Measurements from ENCODE around the gene NLRP3.
"Not testable (repeated sequence)": the region's sequence is repeated elsewhere in the genome, so short reads cannot be mapped to it uniquely, and the experiment has no call there.

NLRP3 gene

GRCh38 chr1:247390996-247391395 lies 25.0 kb upstream of the NLRP3 start:
- no peak for DNase-seq (ENCODE audit: low read depth)

- no peak for DNase-seq (ENCODE audit: low read depth)
Observed at GRCh38 chr1:247392088-247392487, 23.9 kb upstream of the NLRP3 start.

- not testable (repeated sequence) for DNase-seq (ENCODE audit: low read depth)
Observed at GRCh38 chr1:247395075-247395474, 20.9 kb upstream of the NLRP3 start.

GRCh38 chr1:247400685-247401084 lies 15.3 kb upstream of the NLRP3 start:
- DNase-seq (ENCODE audit: low read depth): no peak

GRCh38 chr1:247401310-247402119 lies 14.5 kb upstream of the NLRP3 start:
- no peak for DNase-seq (ENCODE audit: low read depth)

GRCh38 chr1:247402120-247402675 lies 13.8 kb upstream of the NLRP3 start:
- DNase-seq (ENCODE audit: low read depth): no peak

GRCh38 chr1:247406014-247406656 lies 9.8 kb upstream of the NLRP3 start:
- DNase-seq (ENCODE audit: low read depth): no peak

GRCh38 chr1:247407180-247407616 lies 8.8 kb upstream of the NLRP3 start:
- peak; percentile 41 for DNase-seq (ENCODE audit: low read depth)

GRCh38 chr1:247408100-247408499 lies 7.9 kb upstream of the NLRP3 start:
- DNase-seq (ENCODE audit: low read depth): no peak

GRCh38 chr1:247409869-247410544 lies 6.0 kb upstream of the NLRP3 start:
- no peak for DNase-seq (ENCODE audit: low read depth)

GRCh38 chr1:247411621-247412327 lies 4.2 kb upstream of the NLRP3 start:
- DNase-seq (ENCODE audit: low read depth): no peak

GRCh38 chr1:247417831-247418230 lies 1.9 kb downstream of the NLRP3 start:
- no peak for DNase-seq (ENCODE audit: low read depth)

GRCh38 chr1:247419336-247419735 lies 3.4 kb downstream of the NLRP3 start:
- no peak for DNase-seq (ENCODE audit: low read depth)

GRCh38 chr1:247421074-247421473 lies 5.1 kb downstream of the NLRP3 start:
- no peak for DNase-seq (ENCODE audit: low read depth)

- DNase-seq (ENCODE audit: low read depth): no peak
Observed at GRCh38 chr1:247429496-247429895, 13.5 kb downstream of the NLRP3 start.

- DNase-seq (ENCODE audit: low read depth): no peak
Observed at GRCh38 chr1:247430434-247430833, 14.5 kb downstream of the NLRP3 start.

GRCh38 chr1:247431643-247432042 lies 15.7 kb downstream of the NLRP3 start:
- no peak for DNase-seq (ENCODE audit: low read depth)

GRCh38 chr1:247434005-247434404 lies 18.0 kb downstream of the NLRP3 start:
- DNase-seq (ENCODE audit: low read depth): no peak

GRCh38 chr1:247435030-247435758 lies 19.2 kb downstream of the NLRP3 start:
- no peak for DNase-seq (ENCODE audit: low read depth)

GRCh38 chr1:247435759-247436147 lies 19.8 kb downstream of the NLRP3 start:
- DNase-seq (ENCODE audit: low read depth): no peak

Measured in stimulated activated CD8-positive, alpha-beta memory T cell treated with anti-CD3 and anti-CD28 coated beads, Interleukin-12 subunit alpha, Interleukin-12 subunit beta, amount 100 ng/mL, for 1 hour (primary cell).